H1 (cell line): Measurements from ENCODE around the gene NT5DC3. TPM values are rescaled to one million over a fixed set of nuclear protein-coding genes. Genes with fewer than 3 reads are reported as not detected.

Source experiments
- CTCF ChIA-PET: fragments of 300-600 bp; sonication (Branson Sonifier 250); formaldehyde crosslinking; loops from one replicate; lab custom pipeline; 2021; ENCODE audit not compliant: partially characterized antibody; lab: Charles Lee
- POLR2A ChIA-PET: fragments of 300-600 bp; sonication (Branson Sonifier 250); formaldehyde crosslinking; loops from one replicate; lab custom pipeline; 2021; ENCODE audit warnings: inconsistent platforms; ENCODE audit not compliant: partially characterized antibody; lab: Charles Lee
- DNase-seq, 2 experiments: peaks; one replicate each; pipeline versions ENCODE4 v3.0.0 to v3.0.0-alpha.2; 2010 to 2022; ENCODE audit warnings: low spot score in 2 of 2, low read depth in 1 of 2, mixed read lengths in 1 of 2
- FAIRE-seq: peaks from 2 replicates; lab custom pipeline; 2011; peaks lifted over from hg19 to GRCh38; lab: Jason Lieb, UNC
- H2AFZ ChIP-seq: 2 replicates; pipeline ENCODE4 v1.8.1; 2012; ENCODE audit warnings: low read length, inconsistent platforms
- H2AK5ac ChIP-seq: 2 replicates; pipeline ENCODE4 v1.6.1; 2013; ENCODE audit warnings: low read depth, low read length
- H2BK120ac ChIP-seq: replicated peaks from 2 replicates; pipeline ENCODE3; 2013; ENCODE audit warnings: low read depth, low read length, inconsistent platforms
- H2BK12ac ChIP-seq: 2 replicates; pipeline ENCODE4 v1.6.1; 2013; ENCODE audit warnings: low read depth, low read length
- H2BK15ac ChIP-seq: 2 replicates; pipeline ENCODE4 v1.6.1; 2013; ENCODE audit warnings: low read length
- H2BK20ac ChIP-seq: 2 replicates; pipeline ENCODE4 v1.6.1; 2013; ENCODE audit warnings: low read length
- H2BK5ac ChIP-seq: 2 replicates; pipeline ENCODE4 v1.6.1; 2013; ENCODE audit warnings: low read depth, low read length
- H3K14ac ChIP-seq: 2 replicates; pipeline ENCODE4 v1.6.1; 2013; ENCODE audit warnings: inconsistent platforms; ENCODE audit not compliant: insufficient read length
- H3K18ac ChIP-seq: 2 replicates; pipeline ENCODE4 v1.6.1; 2013; ENCODE audit warnings: low read length; ENCODE audit errors: extremely low read depth
- H3K23ac ChIP-seq: 2 replicates; pipeline ENCODE4 v1.6.1; 2013; ENCODE audit warnings: inconsistent platforms; ENCODE audit not compliant: insufficient read length
- H3K23me2 ChIP-seq: 2 replicates; pipeline ENCODE4 v1.6.1; 2013; ENCODE audit warnings: low read depth, low read length
- H3K27ac ChIP-seq: 2 replicates; pipeline ENCODE4 v1.6.1; 2011; ENCODE audit warnings: low read depth, low read length, inconsistent platforms
- H3K27me3 ChIP-seq, 4 experiments: replicated peaks in 1 of 4; 1 replicate in 1 of 4; 2 replicates in 3 of 4; pipeline versions ENCODE4 v1.6.1 to v1.8.1; 2011 to 2013; ENCODE audit warnings: low read length in 3 of 4, mild to moderate bottlenecking in 3 of 4, inconsistent platforms in 2 of 4, mixed read lengths in 2 of 4, moderate library complexity in 1 of 4; ENCODE audit not compliant: control insufficient read depth in 3 of 4, insufficient read depth in 3 of 4; ENCODE audit errors: extremely low read depth in 1 of 4
- H3K36me3 ChIP-seq, 4 experiments: 2 replicates each; pipeline versions ENCODE4 v1.6.1 to v1.8.1; 2011 to 2013; ENCODE audit warnings: mild to moderate bottlenecking in 4 of 4, low read length in 3 of 4, moderate library complexity in 2 of 4, control low read depth in 1 of 4, inconsistent platforms in 1 of 4; ENCODE audit not compliant: insufficient read depth in 4 of 4, control insufficient read depth in 2 of 4
- H3K4ac ChIP-seq: replicated peaks from 2 replicates; pipeline ENCODE3; 2013; ENCODE audit warnings: low read length, low read depth, mixed read lengths, inconsistent platforms; ENCODE audit not compliant: insufficient read length
- H3K4me1 ChIP-seq, 4 experiments: replicated peaks in 1 of 4; 1 replicate in 1 of 4; 2 replicates in 3 of 4; pipeline versions ENCODE4 v1.6.1 to v1.8.1; 2011 to 2013; ENCODE audit warnings: low read length in 3 of 4, inconsistent platforms in 2 of 4, mixed read lengths in 1 of 4; ENCODE audit not compliant: insufficient read depth in 4 of 4, control insufficient read depth in 3 of 4
- H3K4me2 ChIP-seq, 2 experiments: 2 replicates each; pipeline versions ENCODE4 v1.6.1 to v1.8.1; 2011 to 2013; ENCODE audit warnings: low read depth in 2 of 2, low read length in 2 of 2, control low read depth in 1 of 2, inconsistent platforms in 1 of 2, mild to moderate bottlenecking in 1 of 2; ENCODE audit not compliant: insufficient read depth in 1 of 2
- H3K4me3 ChIP-seq, 4 experiments: fragments of 200-600, 300-600 bp in 1 of 4; sonication (generic), shearing (Covaris generic), sonication (Bioruptor Twin) in 1 of 4; 2 replicates each; pipeline versions ENCODE4 v1.5.1 to v1.8.1; 2011 to 2016; ENCODE audit warnings: low read length in 4 of 4, low read depth in 3 of 4, control low read depth in 2 of 4, inconsistent platforms in 2 of 4, mild to moderate bottlenecking in 2 of 4, mixed read lengths in 1 of 4, moderate library complexity in 1 of 4; ENCODE audit not compliant: insufficient read depth in 2 of 4; ENCODE audit errors: extremely low read depth in 1 of 4
- H3K56ac ChIP-seq: replicated peaks from 2 replicates; pipeline ENCODE3; 2013; ENCODE audit warnings: low read depth, mild to moderate bottlenecking, mixed read lengths, low read length, inconsistent platforms; ENCODE audit not compliant: insufficient read length
- H3K79me1 ChIP-seq: 2 replicates; pipeline ENCODE4 v1.6.1; 2013; ENCODE audit warnings: low read depth, low read length, control low read depth
- H3K79me2 ChIP-seq, 2 experiments: 2 replicates each; pipeline versions ENCODE4 v1.6.1 to v1.8.1; 2012 to 2013; ENCODE audit warnings: low read length in 2 of 2, mild to moderate bottlenecking in 2 of 2, inconsistent platforms in 1 of 2; ENCODE audit not compliant: insufficient read depth in 2 of 2, control insufficient read depth in 1 of 2
- H3K9ac ChIP-seq, 4 experiments: replicated peaks in 1 of 4; 1 replicate in 1 of 4; 2 replicates in 3 of 4; pipeline versions ENCODE4 v1.6.1 to v1.8.1; 2011 to 2013; ENCODE audit warnings: low read depth in 3 of 4, low read length in 3 of 4, control low read depth in 2 of 4, mild to moderate bottlenecking in 2 of 4, moderate library complexity in 2 of 4, inconsistent platforms in 1 of 4; ENCODE audit errors: extremely low read depth in 1 of 4
- H3K9me3 ChIP-seq, 2 experiments: 2 replicates each; pipeline versions ENCODE4 v1.6.1 to v1.8.1; 2012 to 2013; ENCODE audit warnings: mild to moderate bottlenecking in 2 of 2, moderate library complexity in 2 of 2, control low read depth in 1 of 2, inconsistent platforms in 1 of 2, low read depth in 1 of 2, low read length in 1 of 2, mixed read lengths in 1 of 2; ENCODE audit not compliant: insufficient read depth in 2 of 2
- H4K20me1 ChIP-seq, 2 experiments: replicated peaks in 1 of 2; 2 replicates each; pipeline versions ENCODE3 to v1.8.1; 2011 to 2013; ENCODE audit warnings: inconsistent platforms in 2 of 2, low read length in 2 of 2, mild to moderate bottlenecking in 1 of 2; ENCODE audit not compliant: insufficient read depth in 2 of 2, control insufficient read depth in 1 of 2
- H4K5ac ChIP-seq: 2 replicates; pipeline ENCODE4 v1.6.1; 2013; ENCODE audit warnings: low read length, low read depth, mixed read lengths, inconsistent platforms; ENCODE audit not compliant: insufficient read length
- H4K8ac ChIP-seq: 2 replicates; pipeline ENCODE4 v1.8.0; 2013; ENCODE audit warnings: mild to moderate bottlenecking, moderate library complexity, low read length, inconsistent platforms; ENCODE audit not compliant: insufficient read depth; ENCODE audit errors: extremely low read depth
- H4K91ac ChIP-seq: replicated peaks from 2 replicates; pipeline ENCODE3; 2013; ENCODE audit warnings: low read length, mixed read lengths, inconsistent platforms; ENCODE audit not compliant: insufficient read length
- BACH1 ChIP-seq: IDR thresholded peaks from 2 replicates; pipeline ENCODE4 v1.6.1; 2012; ENCODE audit warnings: low read length, improper control_type of control experiment
- CHD1 ChIP-seq: IDR thresholded peaks from 2 replicates; pipeline ENCODE4 v1.6.1; 2012; ENCODE audit warnings: low read depth, low read length, improper control_type of control experiment
- EZH2 ChIP-seq: fragments of 200-600 bp; sonication (generic); IDR thresholded peaks from 2 replicates; pipeline ENCODE4 v1.7.1; 2012; ENCODE audit warnings: low read depth, mild to moderate bottlenecking, moderate library complexity, low read length, inconsistent platforms; ENCODE audit not compliant: severe bottlenecking
- HDAC6 ChIP-seq: IDR thresholded peaks from one replicate; pipeline ENCODE4 v1.7.1; 2012; ENCODE audit warnings: low read depth, mild to moderate bottlenecking, inconsistent platforms, low read length, moderate library complexity
- JUND ChIP-seq: IDR thresholded peaks from 2 replicates; pipeline ENCODE4 v1.6.1; 2011; ENCODE audit warnings: mild to moderate bottlenecking, improper control_type of control experiment, low read length
- RNF2 ChIP-seq: fragments of 200-900, 300-1000 bp; sonication (generic); IDR thresholded peaks from 2 replicates; pipeline ENCODE4 v1.7.1; 2016; ENCODE audit warnings: borderline replicate concordance, low read depth, mild to moderate bottlenecking, antibody characterized with exemption, low read length; ENCODE audit not compliant: poor library complexity, severe bottlenecking; ENCODE audit errors: missing control alignments
- SP1 ChIP-seq: IDR thresholded peaks from 2 replicates; pipeline ENCODE4 v1.6.1; 2011; ENCODE audit warnings: low read depth, low read length
- TBP ChIP-seq: IDR thresholded peaks from 2 replicates; pipeline ENCODE4 v1.6.1; 2011; ENCODE audit warnings: low read depth, low read length, improper control_type of control experiment
- ZNF274 ChIP-seq: IDR thresholded peaks from 2 replicates; pipeline ENCODE4 v1.7.0; 2012; ENCODE audit warnings: low read length, borderline replicate concordance; ENCODE audit errors: extremely low read depth
- WGBS, 2 experiments: shearing (Covaris generic) in 1 of 2; methylation state at CpG; one replicate each; pipeline versions ENCODE4 v1.1.6 to v1.1.7; 2013 to 2015; ENCODE audit warnings: low lambda C conversion rate in 2 of 2, mixed read lengths in 2 of 2, inconsistent platforms in 1 of 2, low coverage in 1 of 2, missing lambda C conversion rate in 1 of 2; ENCODE audit not compliant: insufficient replicate concordance in 2 of 2, insufficient coverage in 1 of 2, insufficient read length in 1 of 2; ENCODE audit errors: extremely low coverage in 1 of 2, missing lambda C conversion rate in 1 of 2; 5-methylcytosine and 5-hydroxymethylcytosine counted together
- polyA plus RNA-seq, 7 experiments: library from polyadenylated mRNA; depleted of rRNA in 3 of 7; stranded (reverse) in 5 of 7; unstranded in 2 of 7; fragments of >200 nt in 5 of 7; fragments of 200-250 nt in 2 of 7; gene quantifications; 1 replicate in 5 of 7; 2 replicates in 1 of 7; 4 replicates in 1 of 7; pipeline versions ENCODE4 v1.2.1 to v1.2.3, GENCODE V29; 2011 to 2013; ENCODE audit warnings: missing spikeins in 2 of 7, mixed read lengths in 2 of 7
- total RNA-seq: library from RNA; stranded (reverse); fragmentation: NEBNext Ultra II Directional; extraction: Animal tissue kit (Norgen Biotek cat#: 25700); gene quantifications from 2 replicates; pipeline ENCODE4 v1.2.1, GENCODE V29; 2021

NT5DC3 gene
- total and polyA plus RNA-seq, 2 of the 8 experiments (the other 6 are each of a cell fraction or from before 2014, with no cell fraction given), result 5.4 to 14.8 TPM

GRCh38 chr12:103801709-103802585 is 39.1 kb downstream of the NT5DC3 start:
- no peak overlapping the region for H3K27ac ChIP-seq
- FAIRE-seq, result no peak
- POLR2A ChIA-PET, result no interaction called here

More at GRCh38 chr12:103801709-103802585, 39.1 kb downstream of the NT5DC3 start:
- CTCF ChIA-PET, result interaction anchor here (0.6 to 1.2 kb wide), 6 partner anchors 10 to 610 kb away, joined by 3 to 7 read pairs (median 3); no protein-coding TSS in a partner anchor
- H2BK5ac ChIP-seq, result peak overlapping the region; percentile 24; the same call in 1 of the 2 replicates
- peaks cover 0 to 8% (median 0%) of the 10 kb centered on the region in 4 experiments; a peak in 3 of 8 replicates for H3K36me3 ChIP-seq
- TF ChIP-seq JUND (no peak), ZNF274 (no peak), TBP (no peak), EZH2 (no peak), CHD1 (no peak), HDAC6 (no peak), BACH1 (no peak), SP1 (no peak), RNF2 (no peak)
- no peaks in the 10 kb centered on the region for H3K23me2 ChIP-seq
- no peak overlapping the region for H3K14ac ChIP-seq
- H2BK20ac ChIP-seq, result no peak overlapping the region
- H3K18ac ChIP-seq, result no peak overlapping the region
- no peak overlapping the region for H3K9ac ChIP-seq
- H4K91ac ChIP-seq, result no peak overlapping the region
- H3K23ac ChIP-seq, result no peak overlapping the region
- H3K4me3 ChIP-seq, result no peak overlapping the region
- H2BK15ac ChIP-seq, result no peak overlapping the region
- peaks cover 0 to 3% of the 10 kb centered on the region in 2 experiments for H4K20me1 ChIP-seq
- H2AK5ac ChIP-seq, result no peak overlapping the region
- H3K4ac ChIP-seq, result no peak overlapping the region
- H2BK120ac ChIP-seq, result no peak overlapping the region
- H4K5ac ChIP-seq, result no peak overlapping the region
- H3K79me2 ChIP-seq, result no peaks in the 10 kb centered on the region
- H3K4me2 ChIP-seq, result no peak overlapping the region
- no peak for DNase-seq
- no peak overlapping the region for H3K56ac ChIP-seq
- H4K8ac ChIP-seq, result 0 out of 2 replicates have a peak overlapping the region, but pooled peaks have one; percentile 57
- no peaks in the 10 kb centered on the region for H3K27me3 ChIP-seq
- 0 out of 2 replicates have a peak overlapping the region, but pooled peaks have one; percentile 27 for H2BK12ac ChIP-seq
- H3K9me3 ChIP-seq, result no peaks in the 10 kb centered on the region
- peaks cover 0 to 4% (median 0%) of the 10 kb centered on the region in 4 experiments; a peak in 3 of 7 replicates for H3K4me1 ChIP-seq
- no peaks in the 10 kb centered on the region for H3K79me1 ChIP-seq
- WGBS, 2 experiments, result 95% methylated on average over 11 of the region's 11 CpGs; no CpG with 5 or more reads in 1 of the 2 experiments
- H2AFZ ChIP-seq, result no peak overlapping the region
